ENCODE data around the gene ITFG1.

The ITFG1 gene

DNA sequence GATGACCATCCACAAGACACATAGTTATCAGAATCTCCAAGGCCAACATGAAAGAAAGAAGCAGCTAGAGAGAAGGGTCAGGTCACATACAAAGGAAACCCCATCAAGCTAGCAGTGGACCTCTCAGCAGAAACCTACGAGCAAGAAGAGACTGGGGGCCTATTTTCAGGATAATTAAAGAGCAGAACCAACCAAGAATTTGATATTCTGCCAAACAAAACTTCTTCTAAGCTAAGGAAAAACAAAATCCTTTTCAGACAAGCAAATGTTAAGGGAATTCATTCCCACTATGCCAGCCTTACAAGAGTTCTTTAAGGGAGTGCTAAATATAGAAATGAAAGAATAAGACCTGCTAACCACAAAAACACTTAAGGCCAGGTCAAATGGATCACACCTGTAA is 47.8 kb downstream of the ITFG1 start:
- no peak overlapping the region for H3K4me3 ChIP-seq (ENCODE audit: low read depth, low read length)
- DNase-seq = no peak
- TF ChIP-seq, protein P1, sequence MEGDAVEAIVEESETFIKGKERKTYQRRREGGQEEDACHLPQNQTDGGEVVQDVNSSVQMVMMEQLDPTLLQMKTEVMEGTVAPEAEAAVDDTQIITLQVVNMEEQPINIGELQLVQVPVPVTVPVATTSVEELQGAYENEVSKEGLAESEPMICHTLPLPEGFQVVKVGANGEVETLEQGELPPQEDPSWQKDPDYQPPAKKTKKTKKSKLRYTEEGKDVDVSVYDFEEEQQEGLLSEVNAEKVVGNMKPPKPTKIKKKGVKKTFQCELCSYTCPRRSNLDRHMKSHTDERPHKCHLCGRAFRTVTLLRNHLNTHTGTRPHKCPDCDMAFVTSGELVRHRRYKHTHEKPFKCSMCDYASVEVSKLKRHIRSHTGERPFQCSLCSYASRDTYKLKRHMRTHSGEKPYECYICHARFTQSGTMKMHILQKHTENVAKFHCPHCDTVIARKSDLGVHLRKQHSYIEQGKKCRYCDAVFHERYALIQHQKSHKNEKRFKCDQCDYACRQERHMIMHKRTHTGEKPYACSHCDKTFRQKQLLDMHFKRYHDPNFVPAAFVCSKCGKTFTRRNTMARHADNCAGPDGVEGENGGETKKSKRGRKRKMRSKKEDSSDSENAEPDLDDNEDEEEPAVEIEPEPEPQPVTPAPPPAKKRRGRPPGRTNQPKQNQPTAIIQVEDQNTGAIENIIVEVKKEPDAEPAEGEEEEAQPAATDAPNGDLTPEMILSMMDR (IDR thresholded peaks at IDR 0.05; ENCODE audit: low read depth, low read length) = no peak

DNA sequence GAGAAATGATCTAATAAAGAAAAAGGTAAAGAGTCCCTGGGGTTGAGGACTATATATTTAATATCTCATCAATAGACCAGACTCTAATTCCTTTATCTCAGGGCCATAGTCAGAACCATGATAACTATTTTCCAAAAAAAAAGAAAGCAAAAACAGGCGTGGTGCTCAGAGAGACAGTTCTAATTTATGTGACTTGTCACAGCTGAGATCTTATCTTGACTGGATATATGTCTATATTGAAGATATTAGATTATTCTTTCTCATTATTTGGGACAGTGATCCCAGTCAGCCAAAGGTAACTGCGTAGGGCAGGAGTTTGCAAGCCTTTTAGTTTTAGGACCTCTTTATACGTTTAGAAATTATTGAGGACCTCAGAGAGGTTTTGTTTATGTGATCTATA is 52.4 kb downstream of the ITFG1 start:
- H3K9me3 ChIP-seq = no peaks in the 10 kb centered on the region
- H3K4me1 ChIP-seq = no peaks in the 10 kb centered on the region
- H3K36me3 ChIP-seq = no peaks in the 10 kb centered on the region
- H3K27me3 ChIP-seq = no peaks in the 10 kb centered on the region
- TF ChIP-seq, protein P1 (IDR thresholded peaks at IDR 0.05; ENCODE audit: low read depth, low read length) = no peak
- no peak overlapping the region for H3K4me3 ChIP-seq (ENCODE audit: low read depth, low read length)
- DNase-seq = no peak

More for the DNA sequence above, 47.8 kb downstream of the ITFG1 start:
- Histone ChIP-seq H3K9me3 (no peaks in the 10 kb centered on the region), H3K36me3 (no peaks in the 10 kb centered on the region), H3K27me3 (no peaks in the 10 kb centered on the region), H3K4me1 (no peaks in the 10 kb centered on the region)

DNA sequence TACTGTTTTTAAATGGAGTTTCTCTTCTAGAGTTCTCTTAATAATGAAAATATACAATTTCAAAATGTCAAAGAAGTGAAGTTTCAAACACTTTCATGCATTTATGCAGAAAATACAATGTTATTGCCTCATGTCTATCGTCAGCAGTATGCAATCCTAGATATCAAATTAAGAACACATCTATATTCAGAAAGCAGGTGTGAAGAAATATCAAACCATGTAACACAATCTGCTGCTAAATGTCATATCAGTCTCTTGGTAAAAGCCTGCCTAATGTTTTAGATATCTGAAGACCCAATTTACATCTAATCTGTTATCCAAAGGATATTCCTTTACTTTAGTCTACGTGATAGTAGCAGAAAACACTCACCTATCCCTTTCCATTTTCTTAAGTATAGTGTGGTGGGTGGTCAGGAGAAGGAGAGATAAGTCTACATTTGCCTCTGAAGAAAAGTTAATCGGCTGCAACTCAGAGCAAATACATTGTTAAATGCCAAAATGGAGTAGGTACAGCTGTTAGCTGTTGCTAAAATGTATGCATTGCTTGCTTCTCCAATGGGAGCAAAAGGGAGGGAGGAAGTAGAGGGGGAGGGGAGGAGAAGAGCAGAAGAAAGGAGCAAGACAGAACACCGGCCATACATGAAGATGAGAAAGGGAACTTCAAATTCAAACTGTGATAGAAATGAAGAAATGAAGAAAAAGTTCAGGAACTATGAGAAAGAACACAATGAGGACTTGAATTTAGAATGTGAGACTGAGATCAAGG is 64.9 kb downstream of the ITFG1 start:
- H3K27me3 ChIP-seq = no peaks in the 10 kb centered on the region
- no peaks in the 10 kb centered on the region for H3K4me1 ChIP-seq
- DNase-seq = no peak
- TF ChIP-seq, protein P1 (IDR thresholded peaks at IDR 0.05; ENCODE audit: low read depth, low read length) = no peak
- H3K9me3 ChIP-seq = no peaks in the 10 kb centered on the region
- H3K36me3 ChIP-seq = no peaks in the 10 kb centered on the region
- H3K4me3 ChIP-seq (ENCODE audit: low read depth, low read length) = no peak overlapping the region

DNA sequence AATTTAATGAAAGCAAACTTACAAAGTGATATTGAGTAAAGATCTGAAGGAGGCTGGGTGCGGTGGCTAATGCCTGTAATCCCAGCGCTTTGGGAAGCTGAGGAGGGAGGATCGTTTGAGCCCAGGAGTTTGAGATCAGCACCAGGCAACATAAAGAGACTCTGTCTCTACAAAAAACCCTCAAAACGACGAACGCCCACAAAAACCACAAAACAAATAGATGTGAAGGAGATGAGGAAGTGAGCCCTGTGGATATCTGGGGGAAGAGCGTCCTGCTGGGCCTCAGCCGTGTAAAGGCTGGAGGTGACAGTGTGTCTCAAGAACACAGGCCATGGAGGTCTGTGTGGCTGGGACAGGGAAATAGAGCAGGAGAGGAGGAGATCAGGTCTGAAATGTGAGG is 68.8 kb downstream of the ITFG1 start:
- Histone ChIP-seq H3K4me3 (ENCODE audit: low read depth, low read length) (no peak overlapping the region), H3K27me3 (no peaks in the 10 kb centered on the region), H3K9me3 (no peaks in the 10 kb centered on the region), H3K4me1 (no peaks in the 10 kb centered on the region), H3K36me3 (no peaks in the 10 kb centered on the region)
- DNase-seq = no peak
- TF ChIP-seq, protein P1 (IDR thresholded peaks at IDR 0.05; ENCODE audit: low read depth, low read length) = no peak

DNA sequence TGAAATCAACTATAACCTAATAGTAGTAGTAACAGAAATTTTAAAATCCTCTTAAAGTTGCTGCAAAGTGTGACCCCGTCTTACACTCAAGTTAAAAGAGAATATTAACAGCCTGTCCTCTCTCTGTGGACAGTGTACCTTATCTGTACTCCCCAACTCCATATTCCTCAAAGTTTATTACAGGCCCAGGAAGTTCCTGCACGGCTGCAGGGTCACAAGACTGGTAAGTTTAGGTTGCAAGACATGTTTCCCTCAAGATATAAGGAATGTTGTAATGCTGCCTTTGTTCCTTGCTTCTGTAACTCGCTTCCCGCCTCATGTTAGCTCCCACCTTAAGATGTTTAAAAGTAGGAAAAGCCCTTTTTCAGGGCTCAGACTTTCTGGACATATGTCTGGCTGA is 72.2 kb downstream of the ITFG1 start:
- TF ChIP-seq, protein P1 (IDR thresholded peaks at IDR 0.05; ENCODE audit: low read depth, low read length) = no peak
- H3K4me1 ChIP-seq = no peaks in the 10 kb centered on the region
- no peak overlapping the region for H3K4me3 ChIP-seq (ENCODE audit: low read depth, low read length)
- no peaks in the 10 kb centered on the region for H3K36me3 ChIP-seq
- H3K9me3 ChIP-seq = no peaks in the 10 kb centered on the region
- DNase-seq = no peak
- H3K27me3 ChIP-seq = no peaks in the 10 kb centered on the region

DNA sequence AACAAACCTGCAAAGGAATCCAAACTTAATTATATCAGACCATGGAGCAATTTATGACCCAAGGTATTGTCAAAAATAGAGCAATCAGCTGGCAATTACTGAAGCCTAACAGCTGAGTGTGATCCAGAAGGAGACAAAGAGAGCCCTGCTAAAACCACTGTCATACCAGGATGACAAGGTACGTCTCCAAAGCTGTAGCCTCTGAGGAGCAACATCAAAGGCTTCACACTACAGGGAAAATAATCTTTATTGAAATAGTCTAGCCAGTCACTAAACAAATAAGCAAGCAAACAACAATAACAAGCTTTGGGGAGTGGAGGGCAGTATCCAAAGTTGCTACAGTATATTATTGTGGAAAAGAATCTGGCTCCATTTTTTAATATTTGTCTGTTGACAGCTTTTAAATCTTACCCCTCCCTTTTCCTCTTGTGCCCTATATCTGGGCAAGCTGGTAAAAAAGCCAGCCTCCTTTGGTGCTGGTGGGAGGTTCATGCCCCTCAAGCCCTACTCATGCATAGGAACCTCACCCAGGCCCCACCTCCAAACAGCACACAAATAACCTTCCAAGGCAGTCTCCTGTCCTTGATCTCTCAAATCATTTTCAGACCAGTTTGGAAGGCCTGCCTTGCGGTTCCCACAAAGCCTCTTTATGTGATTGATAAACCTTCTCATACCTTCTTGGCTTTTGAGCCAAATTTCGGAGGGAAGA is 73.7 kb downstream of the ITFG1 start:
- Histone ChIP-seq H3K4me3 (ENCODE audit: low read depth, low read length) (no peak overlapping the region), H3K9me3 (no peaks in the 10 kb centered on the region), H3K36me3 (no peaks in the 10 kb centered on the region), H3K4me1 (no peaks in the 10 kb centered on the region), H3K27me3 (no peaks in the 10 kb centered on the region)
- TF ChIP-seq, protein P1 (IDR thresholded peaks at IDR 0.05; ENCODE audit: low read depth, low read length) = no peak
- no peak for DNase-seq
